ENCODE results near the gene CCDC43. TPM values are rescaled to one million over a fixed set of nuclear protein-coding genes. Genes with fewer than 3 reads are reported as not detected.

Gene CCDC43
- total and polyA plus RNA-seq, 2 of the 13 experiments (the other 11 are each of a cell fraction or from before 2014, with no cell fraction given), result 17.5 to 94.8 TPM

DNA sequence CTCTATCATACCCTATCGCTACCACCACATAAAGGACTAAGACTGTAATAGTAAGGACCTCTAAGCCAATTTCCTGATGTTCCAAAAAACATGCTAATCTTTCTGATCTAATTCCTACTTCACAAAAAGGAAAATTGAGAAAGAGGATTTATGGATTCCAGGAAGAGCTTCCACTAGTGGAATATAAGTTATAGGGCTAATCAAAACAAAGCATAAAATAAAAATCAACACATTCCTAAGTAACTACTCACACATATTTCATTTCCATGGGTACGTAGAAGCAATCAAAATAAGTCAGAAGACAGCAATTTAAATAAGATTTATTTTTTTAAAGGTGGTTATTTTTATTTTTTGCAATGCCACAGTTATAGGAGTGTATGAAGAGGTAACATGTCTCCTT, 12.4 kb downstream of the CCDC43 start (continued):
- no peak for TF ChIP-seq KDM2A (CRISPR knock-in tag; IDR thresholded peaks at IDR 0.05; ENCODE audit: borderline replicate concordance, low read depth)
- no peak for TF ChIP-seq ZNF713 (CRISPR knock-in tag; IDR thresholded peaks at IDR 0.05)
- TF ChIP-seq HMG20B (CRISPR knock-in tag; conservative IDR thresholded peaks at IDR 0.05), result no peak
- TF ChIP-seq, protein P1, sequence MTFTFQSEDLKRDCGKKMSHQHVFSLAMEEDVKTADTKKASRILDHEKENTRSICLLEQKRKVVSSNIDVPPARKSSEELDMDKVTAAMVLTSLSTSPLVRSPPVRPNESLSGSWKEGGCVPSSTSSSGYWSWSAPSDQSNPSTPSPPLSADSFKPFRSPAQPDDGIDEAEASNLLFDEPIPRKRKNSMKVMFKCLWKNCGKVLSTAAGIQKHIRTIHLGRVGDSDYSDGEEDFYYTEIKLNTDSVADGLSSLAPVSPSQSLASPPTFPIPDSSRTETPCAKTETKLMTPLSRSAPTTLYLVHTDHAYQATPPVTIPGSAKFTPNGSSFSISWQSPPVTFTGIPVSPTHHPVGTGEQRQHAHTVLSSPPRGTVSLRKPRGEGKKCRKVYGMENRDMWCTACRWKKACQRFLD (CRISPR knock-in tag; IDR thresholded peaks at IDR 0.05; ENCODE audit: borderline replicate concordance), result no peak

DNA sequence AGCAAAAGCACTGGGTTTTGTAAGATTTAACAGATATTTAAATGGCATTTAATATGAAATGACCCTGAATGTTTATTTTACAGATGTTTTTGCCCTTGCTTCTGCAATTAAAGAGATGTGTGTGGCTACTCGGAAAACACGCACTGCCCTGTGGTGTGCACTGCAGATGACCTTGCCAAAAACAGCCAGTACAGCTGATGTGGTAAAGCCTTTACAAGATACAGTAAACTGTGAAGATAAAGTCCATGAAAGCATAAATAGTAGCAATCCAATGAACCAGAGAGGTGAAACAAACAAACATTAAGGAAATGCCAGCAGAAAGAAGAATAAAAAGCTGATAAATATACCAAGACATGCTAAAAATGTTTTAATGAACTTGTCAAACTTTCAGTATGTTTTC, 15.7 kb downstream of the CCDC43 start:
- ChIA-PET CTCF (ENCODE audit: low intra/inter-chr PET ratio, low total read pairs) (interaction anchor here (3.7 kb wide), 1 partner anchor 140 kb away, joined by 30 read pairs; no protein-coding TSS in a partner anchor), POLR2A (no interaction called here)
- no peak overlapping the region for H3K4me2 ChIP-seq (ENCODE audit: low read depth, low read length)
- H3K9me3 ChIP-seq (ENCODE audit: low read length), result no peaks in the 10 kb centered on the region
- DNase-seq (ENCODE audit: low spot score) (no peak), FAIRE-seq (no peak), ATAC-seq (no peak)
- H4K20me1 ChIP-seq (ENCODE audit: insufficient read depth, low read length), result no peaks in the 10 kb centered on the region
- TF ChIP-seq PRMT3 (CRISPR knock-in tag; IDR thresholded peaks at IDR 0.05; ENCODE audit: borderline replicate concordance, low read depth) (no peak), MYC (CRISPR knock-in tag; IDR thresholded peaks at IDR 0.05; ENCODE audit: borderline replicate concordance) (no peak), PAF1 (CRISPR knock-in tag; IDR thresholded peaks at IDR 0.05) (no peak)
- BruUV-seq (replicated peaks), result no TSS peak
- H2AFZ ChIP-seq (ENCODE audit: low read length), result no peak overlapping the region
- H3K27ac ChIP-seq (ENCODE audit: extremely low read length, insufficient read depth, low read length), result no peak overlapping the region
- intact Hi-C loops (cut with micrococcal nuclease; ENCODE audit: unreplicated experiment), result no loop called here
- no peak overlapping the region for H3K4me3 ChIP-seq (replicated peaks in 1 of 3; ENCODE audit: insufficient read depth in 1 of 3, low read depth in 2 of 3, low read length in 3 of 3)
- no peaks in the 10 kb centered on the region for H3K79me2 ChIP-seq (ENCODE audit: insufficient read depth, low read length)
- no peaks in the 10 kb centered on the region for H3K4me1 ChIP-seq (ENCODE audit: insufficient read depth, low read length)
- no peak overlapping the region for H3K9ac ChIP-seq (ENCODE audit: insufficient read depth, low read depth, low read length)
- peaks cover 1 to 9% of the 10 kb centered on the region in 2 experiments; a peak in 4 of 5 replicates for H3K36me3 ChIP-seq (replicated peaks in 1 of 2; ENCODE audit: control insufficient read depth in 1 of 2, insufficient read depth in 2 of 2, low read length in 2 of 2)
- in situ Hi-C loops (cut with HindIII; ENCODE audit: extremely low pct_ligation_motif_present, low pct_unique_long_range_greater_than_20kb), result loop anchor here (10.0 kb wide), 1 partner anchor 139 kb away; no protein-coding TSS in a partner anchor
- WGBS (ENCODE audit: low lambda C conversion rate), result 95% methylated on average over 2 of the region's 2 CpGs
- no peaks in the 10 kb centered on the region for H3K27me3 ChIP-seq (ENCODE audit: control insufficient read depth in 1 of 2, insufficient read depth in 2 of 2, low read length in 2 of 2)
